CD4-positive, alpha-beta T cell treated with Interleukin-17A for 4 hours (primary cell): ENCODE results near the gene TMEM229A.
"Not testable (repeated sequence)": the region's sequence is repeated elsewhere in the genome, so short reads cannot be mapped to it uniquely, and the experiment has no call there.

Experiments
- DNase-seq: peaks from one replicate; pipeline ENCODE4 v3.0.0-alpha.2; 2020; ENCODE audit warnings: mixed read lengths

The TMEM229A gene

GRCh38 chr7:124031919-124032318, 948 bp downstream of the TMEM229A start:
- no peak for DNase-seq

- DNase-seq, result no peak
Observed at GRCh38 chr7:124031406-124031805, 1.5 kb downstream of the TMEM229A start.

- no peak for DNase-seq
Observed at GRCh38 chr7:124030964-124031363, 1.9 kb downstream of the TMEM229A start.

GRCh38 chr7:124029396-124030188, 3.3 kb downstream of the TMEM229A start:
- no peak for DNase-seq

GRCh38 chr7:124027236-124027635, 5.6 kb downstream of the TMEM229A start:
- no peak for DNase-seq

GRCh38 chr7:124024329-124024728, 8.5 kb downstream of the TMEM229A start:
- DNase-seq, result not testable (repeated sequence)

GRCh38 chr7:124022551-124022950, 10.3 kb downstream of the TMEM229A start:
- DNase-seq, result no peak

- no peak for DNase-seq
Observed at GRCh38 chr7:124020060-124020459, 12.8 kb downstream of the TMEM229A start.

- DNase-seq, result no peak
Observed at GRCh38 chr7:124013306-124013705, 19.6 kb downstream of the TMEM229A start.

GRCh38 chr7:124012864-124013263, 20.0 kb downstream of the TMEM229A start:
- no peak for DNase-seq

- DNase-seq, result no peak
Observed at GRCh38 chr7:124009321-124009720, 23.5 kb downstream of the TMEM229A start.

- DNase-seq, result not testable (repeated sequence)
Observed at GRCh38 chr7:124008296-124008695, 24.6 kb downstream of the TMEM229A start.

GRCh38 chr7:123999703-124000102, 33.2 kb downstream of the TMEM229A start:
- DNase-seq, result no peak

GRCh38 chr7:123998921-123999320, 33.9 kb downstream of the TMEM229A start:
- no peak for DNase-seq

- DNase-seq, result no peak
Observed at GRCh38 chr7:123996327-123996625, 36.6 kb downstream of the TMEM229A start.

GRCh38 chr7:123995617-123996326, 37.1 kb downstream of the TMEM229A start:
- no peak for DNase-seq

GRCh38 chr7:123994449-123994848, 38.4 kb downstream of the TMEM229A start:
- DNase-seq, result no peak

GRCh38 chr7:123993996-123994395, 38.9 kb downstream of the TMEM229A start:
- no peak for DNase-seq

GRCh38 chr7:123992913-123993518, 39.9 kb downstream of the TMEM229A start:
- no peak for DNase-seq

- no peak for DNase-seq
Observed at GRCh38 chr7:123987445-123987844, 45.4 kb downstream of the TMEM229A start.
